SJSA1 (cell line): ENCODE measurements around the gene TOR1A. TPM values are rescaled to one million over a fixed set of nuclear protein-coding genes. Genes with fewer than 3 reads are reported as not detected.

ENCODE experiments used
- total RNA-seq: library from RNA; depleted of rRNA; stranded (reverse); fragments of >200 nt; shearing (Covaris generic); gene quantifications from 2 replicates; pipeline ENCODE4 v1.2.3, GENCODE V29; 2014; rRNA removed

TOR1A gene
- total RNA-seq, 1 experiment from 2014 or later, result 42.8 TPM

Other genes starting within 250 kb of the TOR1A start
- gene C9orf50, start 203.0 kb downstream of the TOR1A start, total RNA-seq, result not detected in 2 replicates
- 30.8 and 35.9 TPM in 2 replicates for gene NTMT1, start 198.0 kb downstream of the TOR1A start, total RNA-seq
- 14.5 and 14.9 TPM in 2 replicates for gene ASB6, start 182.0 kb downstream of the TOR1A start, total RNA-seq
- 9.8 and 14.0 TPM in 2 replicates for gene PRRX2, start 158.5 kb downstream of the TOR1A start, total RNA-seq
- gene PTGES, start 71.1 kb downstream of the TOR1A start, total RNA-seq, result 2.4 and 5.4 TPM in 2 replicates
- gene TOR1B, start 21.0 kb downstream of the TOR1A start, total RNA-seq, result 24.9 and 38.3 TPM in 2 replicates
- gene C9orf78, start 11.1 kb upstream of the TOR1A start, total RNA-seq, result 56.2 and 59.3 TPM in 2 replicates
- 2.1 and 3.4 TPM in 2 replicates for gene USP20, start 11.3 kb upstream of the TOR1A start, total RNA-seq
- 24.3 and 27.4 TPM in 2 replicates for gene FNBP1, start 219.1 kb upstream of the TOR1A start, total RNA-seq
- gene GPR107, start 229.8 kb upstream of the TOR1A start, total RNA-seq, result 16.1 and 25.5 TPM in 2 replicates